Measurements from ENCODE around the gene GAS7.

The GAS7 gene

GRCh38 chr17:10041916-10042588 is 156.4 kb downstream of the GAS7 start:
- TF ChIP-seq CTCF (IDR thresholded peaks at IDR 0.05; ENCODE audit: low read depth, low read length, missing control alignments): no peak
- DNase-seq (ENCODE audit: low read depth): no peak
- no peak overlapping the region for H3K4me3 ChIP-seq (ENCODE audit: low read depth, low read length)

GRCh38 chr17:10041287-10041612 is 157.2 kb downstream of the GAS7 start:
- H3K4me3 ChIP-seq (ENCODE audit: low read depth, low read length): no peak overlapping the region
- no peak for DNase-seq (ENCODE audit: low read depth)
- TF ChIP-seq CTCF (IDR thresholded peaks at IDR 0.05; ENCODE audit: low read depth, low read length, missing control alignments): no peak

GRCh38 chr17:10036511-10037061 is 161.8 kb downstream of the GAS7 start:
- no peak overlapping the region for H3K4me3 ChIP-seq (ENCODE audit: low read depth, low read length)
- no peak for TF ChIP-seq CTCF (IDR thresholded peaks at IDR 0.05; ENCODE audit: low read depth, low read length, missing control alignments)
- DNase-seq (ENCODE audit: low read depth): no peak

GRCh38 chr17:10035885-10036284 is 162.5 kb downstream of the GAS7 start:
- no peak overlapping the region for H3K4me3 ChIP-seq (ENCODE audit: low read depth, low read length)
- TF ChIP-seq CTCF (IDR thresholded peaks at IDR 0.05; ENCODE audit: low read depth, low read length, missing control alignments): no peak
- DNase-seq (ENCODE audit: low read depth): no peak

- no peak overlapping the region for H3K4me3 ChIP-seq (ENCODE audit: low read depth, low read length)
- no peak for DNase-seq (ENCODE audit: low read depth)
- no peak for TF ChIP-seq CTCF (IDR thresholded peaks at IDR 0.05; ENCODE audit: low read depth, low read length, missing control alignments)
Observed at GRCh38 chr17:10034719-10035475, 163.5 kb downstream of the GAS7 start.

GRCh38 chr17:10033959-10034358 is 164.4 kb downstream of the GAS7 start:
- DNase-seq (ENCODE audit: low read depth): no peak
- no peak for TF ChIP-seq CTCF (IDR thresholded peaks at IDR 0.05; ENCODE audit: low read depth, low read length, missing control alignments)
- no peak overlapping the region for H3K4me3 ChIP-seq (ENCODE audit: low read depth, low read length)

Data from GM12864 (cell line).